ENCODE data around the gene FHOD3. TPM values are rescaled to one million over a fixed set of nuclear protein-coding genes. Genes with fewer than 3 reads are reported as not detected.

Gene FHOD3
- total and polyA plus RNA-seq, 9 of the 15 experiments (the other 6 are each of a cell fraction or from before 2014, with no cell fraction given), result 0.11 TPM; not detected in 8

DNA sequence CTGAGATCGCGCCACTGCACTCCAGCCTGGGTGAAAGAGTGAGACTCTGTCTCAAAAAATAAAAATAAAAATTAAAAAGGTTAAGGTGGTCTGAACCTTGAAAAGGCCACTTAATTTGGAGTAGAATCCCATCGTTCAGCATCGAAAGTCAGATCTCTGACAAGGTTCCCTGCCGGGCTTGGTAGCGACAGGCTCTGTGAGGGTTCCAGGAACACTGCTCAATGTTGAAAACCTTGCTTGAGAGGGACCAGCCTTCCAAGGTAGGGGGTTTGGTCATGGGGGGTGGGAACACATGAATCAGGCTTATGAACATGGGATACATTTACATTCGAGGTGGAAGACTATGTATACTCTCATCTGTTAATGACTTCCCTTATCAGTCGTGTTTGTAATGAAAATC lies 232.2 kb downstream of the FHOD3 start:
- no peak for TF ChIP-seq SAFB (IDR thresholded peaks at IDR 0.05; ENCODE audit: borderline replicate concordance, low read depth, low read length)
- TF ChIP-seq, protein P1, sequence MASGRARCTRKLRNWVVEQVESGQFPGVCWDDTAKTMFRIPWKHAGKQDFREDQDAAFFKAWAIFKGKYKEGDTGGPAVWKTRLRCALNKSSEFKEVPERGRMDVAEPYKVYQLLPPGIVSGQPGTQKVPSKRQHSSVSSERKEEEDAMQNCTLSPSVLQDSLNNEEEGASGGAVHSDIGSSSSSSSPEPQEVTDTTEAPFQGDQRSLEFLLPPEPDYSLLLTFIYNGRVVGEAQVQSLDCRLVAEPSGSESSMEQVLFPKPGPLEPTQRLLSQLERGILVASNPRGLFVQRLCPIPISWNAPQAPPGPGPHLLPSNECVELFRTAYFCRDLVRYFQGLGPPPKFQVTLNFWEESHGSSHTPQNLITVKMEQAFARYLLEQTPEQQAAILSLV (tag; IDR thresholded peaks at IDR 0.05), result no peak
- no peaks in the 10 kb centered on the region for H3K4me1 ChIP-seq (replicated peaks in 1 of 2; ENCODE audit: control insufficient read depth in 2 of 2, insufficient read depth in 2 of 2, low read length in 2 of 2)
- intact Hi-C loops (cut with micrococcal nuclease), result no loop called here
- no peak for FAIRE-seq
- in situ Hi-C loops (cut with MboI), result no loop called here
- under 1% methylated on average over 8 of the region's 8 CpGs for WGBS (ENCODE audit: insufficient coverage, low coverage, missing lambda C conversion rate)
- POLR2A ChIA-PET, result interaction anchor here (1.2 kb wide), 1 partner anchor 15 kb away, joined by 3 read pairs; no protein-coding TSS in a partner anchor
- no peaks in the 10 kb centered on the region for H3K36me3 ChIP-seq (ENCODE audit: control insufficient read depth, insufficient read depth, low read length)
- no peaks in the 10 kb centered on the region; the same call in 1 of the 2 replicates for H4K20me1 ChIP-seq (replicated peaks; ENCODE audit: control insufficient read depth, insufficient read depth, low read length)
- no peak for ATAC-seq
- no peak overlapping the region for H3K9ac ChIP-seq (ENCODE audit: insufficient read depth in 1 of 2, low read depth in 2 of 2, low read length in 2 of 2)
- no peak for DNase-seq (ENCODE audit: extremely low read depth in 1 of 4, low spot score in 3 of 4)
- no peak overlapping the region for H3K27ac ChIP-seq (ENCODE audit: extremely low read depth, low read depth, low read length)
- H3K9me1 ChIP-seq (ENCODE audit: control insufficient read depth, insufficient read depth, low read length), result no peaks in the 10 kb centered on the region
- CTCF ChIA-PET (ENCODE audit: low intra/inter-chr PET ratio), result no interaction called here
- H3K9me3 ChIP-seq (replicated peaks; ENCODE audit: control insufficient read depth, insufficient read depth, low read depth, low read length), result no peaks in the 10 kb centered on the region
- H2AFZ ChIP-seq (ENCODE audit: low read depth, low read length), result no peak overlapping the region
- no peak overlapping the region for H3K4me2 ChIP-seq (ENCODE audit: insufficient read depth, low read length)
- H3K27me3 ChIP-seq (ENCODE audit: control insufficient read depth in 2 of 2, insufficient read depth in 2 of 2, low read length in 2 of 2), result peaks cover 0 to 26% of the 10 kb centered on the region in 2 experiments; a peak in 2 of 5 replicates
- H3K4me3 ChIP-seq, result no peak overlapping the region
- BruUV-seq (replicated peaks), result no TSS peak
- H3K79me2 ChIP-seq (ENCODE audit: control insufficient read depth, insufficient read depth, low read length), result no peaks in the 10 kb centered on the region

GRCh38 chr18:36530676-36531405 lies 233.3 kb downstream of the FHOD3 start:
- Histone ChIP-seq H3K4me3 (no peak overlapping the region), H3K36me3 (ENCODE audit: control insufficient read depth, insufficient read depth, low read length) (no peaks in the 10 kb centered on the region), H3K27me3 (ENCODE audit: control insufficient read depth in 2 of 2, insufficient read depth in 2 of 2, low read length in 2 of 2) (peaks cover 0 to 26% of the 10 kb centered on the region in 2 experiments; a peak in 2 of 5 replicates), H2AFZ (ENCODE audit: low read depth, low read length) (no peak overlapping the region), H3K4me1 (replicated peaks in 1 of 2; ENCODE audit: control insufficient read depth in 2 of 2, insufficient read depth in 2 of 2, low read length in 2 of 2) (no peaks in the 10 kb centered on the region), H3K9me3 (replicated peaks; ENCODE audit: control insufficient read depth, insufficient read depth, low read depth, low read length) (no peaks in the 10 kb centered on the region), H4K20me1 (replicated peaks; ENCODE audit: control insufficient read depth, insufficient read depth, low read length) (no peaks in the 10 kb centered on the region; the same call in 1 of the 2 replicates), H3K27ac (ENCODE audit: extremely low read depth, low read depth, low read length) (no peak overlapping the region), H3K4me2 (ENCODE audit: insufficient read depth, low read length) (no peak overlapping the region), H3K9me1 (ENCODE audit: control insufficient read depth, insufficient read depth, low read length) (no peaks in the 10 kb centered on the region), H3K9ac (ENCODE audit: insufficient read depth in 1 of 2, low read depth in 2 of 2, low read length in 2 of 2) (no peak overlapping the region), H3K79me2 (ENCODE audit: control insufficient read depth, insufficient read depth, low read length) (no peaks in the 10 kb centered on the region)
- no peak for FAIRE-seq
- intact Hi-C loops (cut with micrococcal nuclease), result no loop called here
- 2% methylated on average over 4 of the region's 4 CpGs for WGBS (ENCODE audit: insufficient coverage, low coverage, missing lambda C conversion rate)
- CTCF ChIA-PET (ENCODE audit: low intra/inter-chr PET ratio), result no interaction called here
- in situ Hi-C loops (cut with MboI), result no loop called here
- no TSS peak for BruUV-seq (replicated peaks)
- ATAC-seq, result no peak
- no peak for DNase-seq (ENCODE audit: extremely low read depth in 1 of 4, low spot score in 3 of 4)
- POLR2A ChIA-PET, result no interaction called here
- no peak for TF ChIP-seq SREBF1 (IDR thresholded peaks at IDR 0.05; ENCODE audit: borderline replicate concordance, low read depth, low read length)
- no peak for TF ChIP-seq SREBF2 (CRISPR knock-in tag; IDR thresholded peaks at IDR 0.05)
- TF ChIP-seq ZNF134 (CRISPR knock-in tag; conservative IDR thresholded peaks at IDR 0.05), result no peak
- no peak for TF ChIP-seq ATF4 (CRISPR knock-in tag; IDR thresholded peaks at IDR 0.05)
- no peak for TF ChIP-seq GATAD2A (IDR thresholded peaks at IDR 0.05)
- no peak for TF ChIP-seq ZNF444 (CRISPR knock-in tag; IDR thresholded peaks at IDR 0.05)
- no peak for TF ChIP-seq NFE2L1 (tag; IDR thresholded peaks at IDR 0.05; ENCODE audit: borderline replicate concordance, low read depth)
- no peak for TF ChIP-seq HNRNPK (IDR thresholded peaks at IDR 0.05; ENCODE audit: low read depth, low read length, poor library complexity, severe bottlenecking)
- no peak for TF ChIP-seq NR2C1 (IDR thresholded peaks at IDR 0.05)
- no peak for TF ChIP-seq NR2C1 (tag; IDR thresholded peaks at IDR 0.05)
- no peak for TF ChIP-seq CCAR2 (IDR thresholded peaks at IDR 0.05; ENCODE audit: low read depth, low read length)

Measured in K562 (cell line).